Measurements from ENCODE around the gene JPH3.
A peak's percentile ranks its signal among the peaks of the same experiment; 100 is the strongest.
"Not testable (repeated sequence)": the region's sequence is repeated elsewhere in the genome, so short reads cannot be mapped to it uniquely, and the experiment has no call there.

Gene JPH3

GRCh38 chr16:87675111-87675719, 72.9 kb downstream of the JPH3 start:
- H3K4me3 ChIP-seq (ENCODE audit: insufficient read length, low read depth) = no peak overlapping the region
- no peaks in the 10 kb centered on the region for H3K36me3 ChIP-seq (ENCODE audit: insufficient read depth, insufficient read length, low read length)
- no peaks in the 10 kb centered on the region for H3K27me3 ChIP-seq (ENCODE audit: insufficient read depth, insufficient read length)
- TF ChIP-seq SUZ12 (IDR thresholded peaks at IDR 0.05; ENCODE audit: extremely low read depth, insufficient read depth, insufficient read length) (no peak), ZNF274 (IDR thresholded peaks at IDR 0.05; ENCODE audit: low read depth, low read length) (no peak), YY1 (IDR thresholded peaks at IDR 0.05; ENCODE audit: insufficient read depth, insufficient read length) (no peak)
- peaks cover 12% of the 10 kb centered on the region for H3K4me1 ChIP-seq (ENCODE audit: insufficient read depth, insufficient read length)
- DNase-seq (ENCODE audit: low read depth, low spot score) = peak; percentile 13
- H3K9me3 ChIP-seq (ENCODE audit: insufficient read depth, low read length) = no peaks in the 10 kb centered on the region
- peak overlapping the region; percentile 29 for H3K9ac ChIP-seq (ENCODE audit: insufficient read length, low read depth)

DNA sequence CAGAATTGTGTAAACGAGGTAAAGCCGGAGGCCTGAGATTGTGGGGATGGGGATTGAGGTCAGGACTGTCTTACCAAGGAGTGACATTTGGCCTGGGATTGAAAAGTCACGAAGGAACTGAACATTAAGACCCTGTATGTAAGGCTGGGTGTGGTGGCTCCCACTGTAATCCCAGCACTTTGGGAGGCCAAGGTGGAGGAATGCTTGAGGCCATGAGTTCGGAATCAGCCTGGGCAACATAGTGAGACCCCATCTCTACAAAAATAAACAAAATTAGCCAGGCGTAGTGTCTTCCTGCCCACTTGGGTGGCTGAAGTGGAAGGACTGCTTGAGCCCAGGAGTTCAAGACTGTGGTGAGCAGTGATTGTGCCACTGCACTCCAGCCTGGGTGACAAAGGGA, 75.5 kb downstream of the JPH3 start:
- Histone ChIP-seq H3K27me3 (ENCODE audit: insufficient read depth, insufficient read length) (no peaks in the 10 kb centered on the region), H3K4me3 (ENCODE audit: insufficient read length, low read depth) (no peak overlapping the region), H3K9ac (ENCODE audit: insufficient read length, low read depth) (no peak overlapping the region), H3K9me3 (ENCODE audit: insufficient read depth, low read length) (no peaks in the 10 kb centered on the region), H3K36me3 (ENCODE audit: insufficient read depth, insufficient read length, low read length) (no peaks in the 10 kb centered on the region), H3K4me1 (ENCODE audit: insufficient read depth, insufficient read length) (peaks cover 12% of the 10 kb centered on the region)
- no peak for TF ChIP-seq YY1 (IDR thresholded peaks at IDR 0.05; ENCODE audit: insufficient read depth, insufficient read length)
- DNase-seq (ENCODE audit: low read depth, low spot score) = no peak

- no peaks in the 10 kb centered on the region for H3K9me3 ChIP-seq (ENCODE audit: insufficient read depth, low read length)
- H3K4me3 ChIP-seq (ENCODE audit: insufficient read length, low read depth) = no peak overlapping the region
- H3K27me3 ChIP-seq (ENCODE audit: insufficient read depth, insufficient read length) = no peaks in the 10 kb centered on the region
- peaks cover 12% of the 10 kb centered on the region for H3K4me1 ChIP-seq (ENCODE audit: insufficient read depth, insufficient read length)
- no peak overlapping the region for H3K9ac ChIP-seq (ENCODE audit: insufficient read length, low read depth)
- peak; percentile 35 for DNase-seq (ENCODE audit: low read depth, low spot score)
- TF ChIP-seq ZNF274 (IDR thresholded peaks at IDR 0.05; ENCODE audit: low read depth, low read length) (no peak), SUZ12 (IDR thresholded peaks at IDR 0.05; ENCODE audit: extremely low read depth, insufficient read depth, insufficient read length) (no peak), YY1 (IDR thresholded peaks at IDR 0.05; ENCODE audit: insufficient read depth, insufficient read length) (no peak)
- no peaks in the 10 kb centered on the region for H3K36me3 ChIP-seq (ENCODE audit: insufficient read depth, insufficient read length, low read length)
Observed at GRCh38 chr16:87678618-87679017, 76.3 kb downstream of the JPH3 start.

GRCh38 chr16:87679593-87680271, 77.4 kb downstream of the JPH3 start:
- DNase-seq (ENCODE audit: low read depth, low spot score) = no peak
- H3K4me1 ChIP-seq (ENCODE audit: insufficient read depth, insufficient read length) = peaks cover 9% of the 10 kb centered on the region
- no peaks in the 10 kb centered on the region for H3K36me3 ChIP-seq (ENCODE audit: insufficient read depth, insufficient read length, low read length)
- no peak overlapping the region for H3K4me3 ChIP-seq (ENCODE audit: insufficient read length, low read depth)
- no peak overlapping the region for H3K9ac ChIP-seq (ENCODE audit: insufficient read length, low read depth)
- H3K9me3 ChIP-seq (ENCODE audit: insufficient read depth, low read length) = no peaks in the 10 kb centered on the region
- H3K27me3 ChIP-seq (ENCODE audit: insufficient read depth, insufficient read length) = no peaks in the 10 kb centered on the region
- TF ChIP-seq SUZ12 (IDR thresholded peaks at IDR 0.05; ENCODE audit: extremely low read depth, insufficient read depth, insufficient read length) = no peak
- TF ChIP-seq ZNF274 (IDR thresholded peaks at IDR 0.05; ENCODE audit: low read depth, low read length) = no peak
- no peak for TF ChIP-seq YY1 (IDR thresholded peaks at IDR 0.05; ENCODE audit: insufficient read depth, insufficient read length)

GRCh38 chr16:87680272-87680644, 78.0 kb downstream of the JPH3 start:
- Histone ChIP-seq H3K4me3 (ENCODE audit: insufficient read length, low read depth) (no peak overlapping the region), H3K9me3 (ENCODE audit: insufficient read depth, low read length) (no peaks in the 10 kb centered on the region), H3K4me1 (ENCODE audit: insufficient read depth, insufficient read length) (peaks cover 9% of the 10 kb centered on the region), H3K36me3 (ENCODE audit: insufficient read depth, insufficient read length, low read length) (no peaks in the 10 kb centered on the region), H3K9ac (ENCODE audit: insufficient read length, low read depth) (peak overlapping the region; percentile 32), H3K27me3 (ENCODE audit: insufficient read depth, insufficient read length) (no peaks in the 10 kb centered on the region)
- DNase-seq (ENCODE audit: low read depth, low spot score) = no peak
- no peak for TF ChIP-seq SUZ12 (IDR thresholded peaks at IDR 0.05; ENCODE audit: extremely low read depth, insufficient read depth, insufficient read length)
- no peak for TF ChIP-seq ZNF274 (IDR thresholded peaks at IDR 0.05; ENCODE audit: low read depth, low read length)
- TF ChIP-seq YY1 (IDR thresholded peaks at IDR 0.05; ENCODE audit: insufficient read depth, insufficient read length) = no peak

- H3K9ac ChIP-seq (ENCODE audit: insufficient read length, low read depth); H3K4me1 ChIP-seq (ENCODE audit: insufficient read depth, insufficient read length); DNase-seq (ENCODE audit: low read depth, low spot score); H3K4me3 ChIP-seq (ENCODE audit: insufficient read length, low read depth); H3K27me3 ChIP-seq (ENCODE audit: insufficient read depth, insufficient read length); H3K36me3 ChIP-seq (ENCODE audit: insufficient read depth, insufficient read length, low read length); H3K9me3 ChIP-seq (ENCODE audit: insufficient read depth, low read length): not testable (repeated sequence)
Observed at GRCh38 chr16:87681051-87681602, 78.8 kb downstream of the JPH3 start.

GRCh38 chr16:87681981-87682570, 79.8 kb downstream of the JPH3 start:
- H3K36me3 ChIP-seq (ENCODE audit: insufficient read depth, insufficient read length, low read length) = peaks cover 4% of the 10 kb centered on the region
- TF ChIP-seq YY1 (IDR thresholded peaks at IDR 0.05; ENCODE audit: insufficient read depth, insufficient read length) = no peak
- no peak for TF ChIP-seq SUZ12 (IDR thresholded peaks at IDR 0.05; ENCODE audit: extremely low read depth, insufficient read depth, insufficient read length)
- TF ChIP-seq ZNF274 (IDR thresholded peaks at IDR 0.05; ENCODE audit: low read depth, low read length) = no peak
- peaks cover 7% of the 10 kb centered on the region for H3K4me1 ChIP-seq (ENCODE audit: insufficient read depth, insufficient read length)
- peak; percentile 39 for DNase-seq (ENCODE audit: low read depth, low spot score)
- H3K9ac ChIP-seq (ENCODE audit: insufficient read length, low read depth) = no peak overlapping the region
- no peak overlapping the region for H3K4me3 ChIP-seq (ENCODE audit: insufficient read length, low read depth)
- no peaks in the 10 kb centered on the region for H3K9me3 ChIP-seq (ENCODE audit: insufficient read depth, low read length)
- no peaks in the 10 kb centered on the region for H3K27me3 ChIP-seq (ENCODE audit: insufficient read depth, insufficient read length)
